ENCODE measurements around the gene FAM240B. TPM values are rescaled to one million over a fixed set of nuclear protein-coding genes. Genes with fewer than 3 reads are reported as not detected.

FAM240B gene
- total RNA-seq, 1 experiment from 2014 or later = not detected

Other genes starting within 250 kb of the FAM240B start
- gene ANKRD18A, start 99.5 kb downstream of the FAM240B start, total RNA-seq (2014; rRNA removed) = 2.2 and 3.4 TPM in 2 replicates